ENCODE data around the gene ENTPD6.

ENTPD6 gene

GRCh38 chr20:25223765-25224720 is 28.5 kb downstream of the ENTPD6 start:
- TF ChIP-seq, protein P1, sequence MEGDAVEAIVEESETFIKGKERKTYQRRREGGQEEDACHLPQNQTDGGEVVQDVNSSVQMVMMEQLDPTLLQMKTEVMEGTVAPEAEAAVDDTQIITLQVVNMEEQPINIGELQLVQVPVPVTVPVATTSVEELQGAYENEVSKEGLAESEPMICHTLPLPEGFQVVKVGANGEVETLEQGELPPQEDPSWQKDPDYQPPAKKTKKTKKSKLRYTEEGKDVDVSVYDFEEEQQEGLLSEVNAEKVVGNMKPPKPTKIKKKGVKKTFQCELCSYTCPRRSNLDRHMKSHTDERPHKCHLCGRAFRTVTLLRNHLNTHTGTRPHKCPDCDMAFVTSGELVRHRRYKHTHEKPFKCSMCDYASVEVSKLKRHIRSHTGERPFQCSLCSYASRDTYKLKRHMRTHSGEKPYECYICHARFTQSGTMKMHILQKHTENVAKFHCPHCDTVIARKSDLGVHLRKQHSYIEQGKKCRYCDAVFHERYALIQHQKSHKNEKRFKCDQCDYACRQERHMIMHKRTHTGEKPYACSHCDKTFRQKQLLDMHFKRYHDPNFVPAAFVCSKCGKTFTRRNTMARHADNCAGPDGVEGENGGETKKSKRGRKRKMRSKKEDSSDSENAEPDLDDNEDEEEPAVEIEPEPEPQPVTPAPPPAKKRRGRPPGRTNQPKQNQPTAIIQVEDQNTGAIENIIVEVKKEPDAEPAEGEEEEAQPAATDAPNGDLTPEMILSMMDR (IDR thresholded peaks at IDR 0.05; ENCODE audit: insufficient read depth, missing control alignments), result no peak
- FAIRE-seq (no peak), DNase-seq (ENCODE audit: insufficient read length, low spot score) (no peak)

DNA sequence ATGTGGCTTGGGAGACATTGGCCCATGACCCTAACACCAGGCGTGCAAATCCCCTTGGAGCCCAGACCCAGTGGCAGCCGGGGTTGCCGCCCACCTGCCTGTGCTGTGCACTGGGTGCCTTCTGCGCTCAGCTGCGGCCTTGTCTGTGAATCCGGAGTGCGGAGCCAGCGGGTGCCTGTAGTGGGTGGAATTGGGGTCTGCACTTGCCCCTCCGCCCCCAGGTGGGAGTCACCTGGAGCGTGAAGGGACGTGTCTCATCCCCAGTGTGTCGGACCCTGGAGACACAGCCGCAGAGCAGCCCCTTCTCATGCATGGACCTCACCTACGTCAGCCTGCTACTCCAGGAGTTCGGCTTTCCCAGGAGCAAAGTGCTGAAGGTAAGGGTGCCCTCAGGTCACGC is 29.4 kb downstream of the ENTPD6 start:
- no peak for FAIRE-seq
- no peak for DNase-seq (ENCODE audit: insufficient read length, low spot score)
- TF ChIP-seq, protein P1 (IDR thresholded peaks at IDR 0.05; ENCODE audit: insufficient read depth, missing control alignments), result no peak

- FAIRE-seq (no peak), DNase-seq (ENCODE audit: insufficient read length, low spot score) (no peak)
- TF ChIP-seq, protein P1 (IDR thresholded peaks at IDR 0.05; ENCODE audit: insufficient read depth, missing control alignments), result no peak
Measured at GRCh38 chr20:25225642-25226432, 30.3 kb downstream of the ENTPD6 start.

DNA sequence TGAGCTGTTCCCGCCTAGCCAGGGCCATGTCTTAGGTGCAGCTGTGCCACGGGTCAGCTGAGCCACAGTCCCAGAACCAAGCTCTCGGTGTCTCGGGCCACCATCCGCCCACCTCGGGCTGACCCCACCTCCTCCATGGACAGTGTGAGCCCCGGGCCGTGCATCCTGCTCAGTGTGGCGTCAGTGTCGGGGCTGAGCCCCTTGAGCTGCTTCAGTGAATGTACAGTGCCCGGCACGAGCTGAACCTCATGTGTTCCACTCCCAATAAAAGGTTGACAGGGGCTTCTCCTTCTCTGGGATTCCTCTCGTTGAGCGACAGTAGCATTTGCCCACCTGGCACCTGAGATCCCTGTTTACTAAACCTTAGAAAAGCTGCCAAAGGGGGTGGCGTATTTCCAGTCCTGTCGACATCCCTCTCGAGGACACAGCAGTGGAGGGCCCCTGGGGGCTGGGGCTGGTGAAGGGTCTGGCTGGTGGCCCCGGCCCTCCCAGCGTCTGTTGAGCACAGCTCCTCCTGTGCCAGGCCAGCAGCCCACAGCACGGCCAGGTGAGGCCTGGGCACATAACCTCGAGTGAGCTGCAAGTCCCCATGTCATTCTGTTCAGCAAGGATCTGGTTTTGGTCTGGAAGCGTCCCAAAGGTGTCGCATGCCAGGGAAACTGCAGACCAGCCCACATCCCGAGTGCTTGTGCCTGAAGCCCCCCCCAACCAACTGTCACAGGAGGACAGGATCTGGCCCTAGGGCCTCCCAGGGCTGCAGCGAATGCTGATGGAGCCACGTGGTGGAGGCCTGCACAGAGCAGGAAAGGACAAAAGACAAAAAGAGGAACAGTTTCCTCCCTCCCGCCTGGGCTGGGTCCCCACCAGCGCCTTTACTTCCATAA is 31.2 kb downstream of the ENTPD6 start:
- no peak for FAIRE-seq
- DNase-seq (ENCODE audit: insufficient read length, low spot score), result no peak
- TF ChIP-seq, protein P1 (IDR thresholded peaks at IDR 0.05; ENCODE audit: insufficient read depth, missing control alignments), result no peak

DNA sequence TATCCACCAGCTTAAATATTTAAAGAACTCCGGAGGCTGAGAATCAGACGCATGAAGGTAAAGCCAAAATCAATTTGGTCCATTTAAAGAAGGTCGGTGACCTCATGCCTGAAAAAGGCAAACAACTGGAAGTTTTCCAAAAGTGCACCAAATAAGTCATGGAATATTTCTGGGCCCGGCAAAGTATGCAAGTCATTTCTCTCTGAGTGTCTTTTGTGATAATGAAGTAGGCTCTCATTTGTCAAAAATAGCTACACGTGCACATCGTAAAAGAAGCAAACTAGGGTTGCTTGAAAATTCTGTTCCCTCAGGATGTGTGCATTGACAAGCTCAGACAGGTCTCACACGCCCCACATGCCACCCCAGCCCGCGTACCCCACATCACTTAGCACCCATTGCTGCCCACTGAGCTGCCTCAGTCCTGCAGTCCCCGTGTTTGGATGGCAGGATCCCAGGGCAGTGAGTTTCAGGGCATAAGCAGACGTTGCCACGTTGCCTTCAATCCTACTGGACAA is 31.9 kb downstream of the ENTPD6 start:
- TF ChIP-seq, protein P1 (IDR thresholded peaks at IDR 0.05; ENCODE audit: insufficient read depth, missing control alignments), result no peak
- no peak for FAIRE-seq
- no peak for DNase-seq (ENCODE audit: insufficient read length, low spot score)

GRCh38 chr20:25229486-25230165 is 34.1 kb downstream of the ENTPD6 start:
- FAIRE-seq, result no peak
- TF ChIP-seq, protein P1 (IDR thresholded peaks at IDR 0.05; ENCODE audit: insufficient read depth, missing control alignments), result no peak
- no peak for DNase-seq (ENCODE audit: insufficient read length, low spot score)
